DOHH2 (cell line): ENCODE data around the gene PRKCH.

Experiments
- CTCF ChIP-seq: fragments of 200-600 bp; sonication (generic); IDR thresholded peaks from one replicate; pipeline ENCODE4 v1.5.1; 2014; ENCODE audit warnings: antibody characterized with exemption, mild to moderate bottlenecking, low read depth, low read length; ENCODE audit not compliant: poor library complexity, severe bottlenecking
- EZH2phosphoT487 ChIP-seq: fragments of 200-600 bp; sonication (generic); IDR thresholded peaks from 2 replicates; pipeline ENCODE4 v1.6.1; 2017; ENCODE audit warnings: borderline replicate concordance, mild to moderate bottlenecking, antibody characterized with exemption, low read length, moderate library complexity, mixed read lengths

DNA sequence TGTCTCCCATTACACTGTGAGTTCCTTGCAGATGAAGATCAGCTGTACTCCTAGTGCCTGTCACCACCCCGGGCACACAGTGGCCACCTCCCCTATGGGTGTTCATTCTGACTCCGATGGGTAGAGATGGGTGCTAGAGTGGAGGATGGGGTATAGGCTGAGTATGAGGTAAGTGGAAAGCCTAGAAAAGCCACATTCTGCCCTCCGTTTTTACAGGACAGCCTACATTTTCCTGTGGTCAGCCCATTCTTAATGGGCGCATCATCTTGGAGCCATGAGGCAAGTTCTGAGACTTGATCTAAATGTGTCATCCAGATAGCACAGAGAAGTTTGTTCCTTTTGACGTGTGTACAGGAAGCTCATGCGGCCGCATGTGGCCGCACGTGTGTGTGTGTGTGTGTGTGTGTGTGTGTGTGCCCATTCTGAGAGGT, 207.2 kb downstream of the PRKCH start:
- TF ChIP-seq CTCF, result no peak
- no peak for TF ChIP-seq EZH2phosphoT487
